Caco-2 (cell line): ENCODE data around the gene TRPC4AP. TPM values are rescaled to one million over a fixed set of nuclear protein-coding genes. Genes with fewer than 3 reads are reported as not detected.

ENCODE experiments used
- BruUV-seq: library from RNA; stranded (reverse); fragments of 400-500 nt; replicated peaks from 2 replicates; lab custom pipeline; 2021; lab: Mats Ljungman, UMichigan
- CTCF ChIA-PET: fragments of 300-600 bp; sonication (Branson Sonifier 250); formaldehyde crosslinking; loops from one replicate; lab custom pipeline; 2022; ENCODE audit warnings: antibody characterized with exemption; lab: Charles Lee
- POLR2A ChIA-PET: fragments of 300-600 bp; sonication (Branson Sonifier 250); formaldehyde crosslinking; loops from one replicate; lab custom pipeline; 2022; ENCODE audit warnings: antibody characterized with exemption; lab: Charles Lee
- DNase-seq, 2 experiments: peaks; one replicate each; pipeline versions ENCODE4 v3.0.0 to v3.0.0-alpha.2; 2020 to 2022
- H3K27me3 ChIP-seq: replicated peaks from 2 replicates; pipeline ENCODE4 v1.6.0; 2011; ENCODE audit warnings: low read length; ENCODE audit not compliant: control insufficient read depth, insufficient read depth
- H3K36me3 ChIP-seq: 2 replicates; pipeline ENCODE4 v1.5.1; 2011; ENCODE audit warnings: low read length; ENCODE audit not compliant: control insufficient read depth, insufficient read depth
- H3K4me1 ChIP-seq: fragments of 250-450 bp; sonication (Bioruptor Pico); 2 replicates; pipeline ENCODE4 v1.5.1; 2020; ENCODE audit warnings: mild to moderate bottlenecking
- H3K4me3 ChIP-seq: 2 replicates; pipeline ENCODE4 v1.5.1; 2011; ENCODE audit warnings: low read depth, mild to moderate bottlenecking, control low read depth, low read length
- H3K9me3 ChIP-seq: fragments of 250-450 bp; sonication (Bioruptor Pico); 2 replicates; pipeline ENCODE4 v1.5.1; 2020; ENCODE audit warnings: mild to moderate bottlenecking, moderate library complexity
- H3K27ac Mint-ChIP-seq: one replicate; pipeline ENCODE4 v1.8.0; 2022; ENCODE audit warnings: mixed read lengths; ENCODE audit not compliant: unreplicated experiment
- H3K27me3 Mint-ChIP-seq: one replicate; pipeline ENCODE4 v1.8.0; 2022; ENCODE audit warnings: mixed read lengths; ENCODE audit not compliant: insufficient read depth, unreplicated experiment
- H3K36me3 Mint-ChIP-seq: one replicate; pipeline ENCODE4 v1.8.0; 2022; ENCODE audit warnings: mild to moderate bottlenecking, mixed read lengths; ENCODE audit not compliant: insufficient read depth, unreplicated experiment
- H3K4me1 Mint-ChIP-seq: one replicate; pipeline ENCODE4 v1.8.0; 2022; ENCODE audit warnings: low read depth, mixed read lengths; ENCODE audit not compliant: unreplicated experiment
- H3K4me3 Mint-ChIP-seq: one replicate; pipeline ENCODE4 v1.8.0; 2022; ENCODE audit warnings: mild to moderate bottlenecking, moderate library complexity, mixed read lengths; ENCODE audit not compliant: unreplicated experiment
- H3K9me3 Mint-ChIP-seq: one replicate; pipeline ENCODE4 v1.8.0; 2022; ENCODE audit warnings: mixed read lengths; ENCODE audit not compliant: unreplicated experiment
- CTCF ChIP-seq, 2 experiments: fragments of 200-600 bp in 1 of 2; IDR thresholded peaks; 1 replicate in 1 of 2; 2 replicates in 1 of 2; pipeline versions ENCODE4 v1.5.1 to v1.8.0; 2011 to 2022; ENCODE audit warnings: antibody characterized with exemption in 1 of 2, control low read depth in 1 of 2, inconsistent platforms in 1 of 2, low read depth in 1 of 2, low read length in 1 of 2, mild to moderate bottlenecking in 1 of 2, moderate library complexity in 1 of 2; ENCODE audit not compliant: insufficient read depth in 1 of 2, severe bottlenecking in 1 of 2, unreplicated experiment in 1 of 2
- intact Hi-C: fragments of 100-400 bp; cut with micrococcal nuclease; formaldehyde crosslinking; loops from one replicate; pipeline ENCODE4 v1.10.0; 2022; ENCODE audit not compliant: unreplicated experiment
- total RNA-seq: library from RNA; stranded (reverse); gene quantifications from 2 replicates; pipeline ENCODE4 v1.2.3, GENCODE V29; 2022

The TRPC4AP gene
- total RNA-seq, 1 experiment from 2014 or later = 144 TPM

- CTCF ChIA-PET = no interaction called here
- no peaks in the 10 kb centered on the region for H3K9me3 ChIP-seq
- H3K4me1 ChIP-seq = no peaks in the 10 kb centered on the region
- Mint-ChIP-seq H3K27me3 (no peaks in the 10 kb centered on the region), H3K9me3 (no peaks in the 10 kb centered on the region), H3K4me3 (no peak overlapping the region), H3K36me3 (peaks cover 99% of the 10 kb centered on the region), H3K4me1 (no peaks in the 10 kb centered on the region), H3K27ac (no peak overlapping the region)
- intact Hi-C loops = no loop called here
- no peak overlapping the region for H3K4me3 ChIP-seq
- peak in 1 of 2 experiments; percentile 41 for DNase-seq
- BruUV-seq = no TSS peak
- H3K27me3 ChIP-seq = no peaks in the 10 kb centered on the region
- no peak for TF ChIP-seq CTCF (IDR thresholded peaks at IDR 0.05; ENCODE audit: insufficient read depth in 1 of 2, low read depth in 1 of 2, low read length in 1 of 2, severe bottlenecking in 1 of 2, unreplicated experiment in 1 of 2)
- peaks cover 30% of the 10 kb centered on the region for H3K36me3 ChIP-seq
- POLR2A ChIA-PET = no interaction called here
Observed at GRCh38 chr20:35010405-35011192, 82.0 kb downstream of the TRPC4AP start.

GRCh38 chr20:35009665-35010328 lies 82.8 kb downstream of the TRPC4AP start:
- CTCF ChIA-PET = interaction anchor here (0.6 kb wide), 1 partner anchor 82 kb away, joined by 3 read pairs; the partner anchor contains the start of gene TRPC4AP
- no peak for TF ChIP-seq CTCF (IDR thresholded peaks at IDR 0.05; ENCODE audit: insufficient read depth in 1 of 2, low read depth in 1 of 2, low read length in 1 of 2, severe bottlenecking in 1 of 2, unreplicated experiment in 1 of 2)
- peaks cover 99% of the 10 kb centered on the region for H3K36me3 Mint-ChIP-seq

More at GRCh38 chr20:35009665-35010328, 82.8 kb downstream of the TRPC4AP start:
- Histone ChIP-seq H3K4me1 (no peaks in the 10 kb centered on the region), H3K36me3 (peaks cover 33% of the 10 kb centered on the region), H3K9me3 (no peaks in the 10 kb centered on the region), H3K4me3 (no peak overlapping the region), H3K27me3 (no peaks in the 10 kb centered on the region)
- intact Hi-C loops = no loop called here
- Mint-ChIP-seq H3K9me3 (no peaks in the 10 kb centered on the region), H3K27ac (no peak overlapping the region), H3K27me3 (no peaks in the 10 kb centered on the region), H3K4me1 (no peaks in the 10 kb centered on the region), H3K4me3 (no peak overlapping the region)
- POLR2A ChIA-PET = no interaction called here
- DNase-seq = peak in 1 of 2 experiments; percentile 46
- BruUV-seq = no TSS peak
